ENCODE measurements around the gene VTI1A. TPM values are rescaled to one million over a fixed set of nuclear protein-coding genes. Genes with fewer than 3 reads are reported as not detected.

VTI1A gene
- total and polyA plus RNA-seq, 2 of the 13 experiments (the other 11 are each of a cell fraction or from before 2014, with no cell fraction given) = 11.7 to 32.7 TPM

DNA sequence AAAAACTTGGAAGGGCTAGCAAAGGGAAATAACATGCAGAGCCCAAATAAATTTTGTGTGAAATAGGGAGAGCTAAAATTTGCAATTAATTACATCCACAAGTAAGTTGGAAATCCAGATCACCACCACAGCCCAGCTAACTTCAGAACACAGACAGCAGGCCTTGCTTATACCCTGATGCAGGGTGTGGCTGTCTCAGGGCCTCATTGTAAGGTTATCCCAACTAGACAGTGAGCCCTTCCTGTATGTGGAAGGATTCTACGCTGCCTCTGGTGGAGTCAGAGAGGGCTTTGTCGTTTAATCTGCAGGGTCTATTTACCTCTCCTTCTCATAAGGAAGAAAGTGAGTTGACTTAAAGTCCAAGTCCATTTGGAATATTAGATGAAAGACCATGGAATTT, 322.1 kb downstream of the VTI1A start:
- TF ChIP-seq IKZF4 (CRISPR knock-in tag; IDR thresholded peaks at IDR 0.05; ENCODE audit: borderline replicate concordance, low read depth, not compliant biosample characterization) (no peak), ZNF557 (CRISPR knock-in tag; IDR thresholded peaks at IDR 0.05) (no peak), ZNF33A (CRISPR knock-in tag; IDR thresholded peaks at IDR 0.05; ENCODE audit: borderline replicate concordance) (no peak), SOX5 (CRISPR knock-in tag; IDR thresholded peaks at IDR 0.05; ENCODE audit: borderline replicate concordance) (no peak), ZFP37 (CRISPR knock-in tag; IDR thresholded peaks at IDR 0.05; ENCODE audit: borderline replicate concordance) (no peak), ZNF263 (CRISPR knock-in tag; IDR thresholded peaks at IDR 0.05) (no peak), ZNF235 (CRISPR knock-in tag; IDR thresholded peaks at IDR 0.05; ENCODE audit: borderline replicate concordance) (no peak), ZNF768 (CRISPR knock-in tag; IDR thresholded peaks at IDR 0.05) (no peak), RELA (CRISPR knock-in tag; IDR thresholded peaks at IDR 0.05) (no peak), SAP130 (CRISPR knock-in tag; IDR thresholded peaks at IDR 0.05; ENCODE audit: low read depth) (no peak), SOX13 (IDR thresholded peaks at IDR 0.05) (no peak), SOX13 (CRISPR knock-in tag; conservative IDR thresholded peaks at IDR 0.05 in 1 of 2, IDR thresholded peaks at IDR 0.05 in 1 of 2) (no peak)
- TF ChIP-seq, protein P1, sequence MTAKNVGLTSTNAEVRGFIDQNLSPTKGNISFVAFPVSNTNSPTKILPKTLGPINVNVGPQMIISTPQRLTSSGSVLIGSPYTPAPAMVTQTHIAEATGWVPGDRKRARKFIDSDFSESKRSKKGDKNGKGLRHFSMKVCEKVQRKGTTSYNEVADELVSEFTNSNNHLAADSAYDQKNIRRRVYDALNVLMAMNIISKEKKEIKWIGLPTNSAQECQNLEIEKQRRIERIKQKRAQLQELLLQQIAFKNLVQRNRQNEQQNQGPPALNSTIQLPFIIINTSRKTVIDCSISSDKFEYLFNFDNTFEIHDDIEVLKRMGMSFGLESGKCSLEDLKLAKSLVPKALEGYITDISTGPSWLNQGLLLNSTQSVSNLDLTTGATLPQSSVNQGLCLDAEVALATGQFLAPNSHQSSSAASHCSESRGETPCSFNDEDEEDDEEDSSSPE (CRISPR knock-in tag; IDR thresholded peaks at IDR 0.05) = no peak
- TF ChIP-seq, protein P2, sequence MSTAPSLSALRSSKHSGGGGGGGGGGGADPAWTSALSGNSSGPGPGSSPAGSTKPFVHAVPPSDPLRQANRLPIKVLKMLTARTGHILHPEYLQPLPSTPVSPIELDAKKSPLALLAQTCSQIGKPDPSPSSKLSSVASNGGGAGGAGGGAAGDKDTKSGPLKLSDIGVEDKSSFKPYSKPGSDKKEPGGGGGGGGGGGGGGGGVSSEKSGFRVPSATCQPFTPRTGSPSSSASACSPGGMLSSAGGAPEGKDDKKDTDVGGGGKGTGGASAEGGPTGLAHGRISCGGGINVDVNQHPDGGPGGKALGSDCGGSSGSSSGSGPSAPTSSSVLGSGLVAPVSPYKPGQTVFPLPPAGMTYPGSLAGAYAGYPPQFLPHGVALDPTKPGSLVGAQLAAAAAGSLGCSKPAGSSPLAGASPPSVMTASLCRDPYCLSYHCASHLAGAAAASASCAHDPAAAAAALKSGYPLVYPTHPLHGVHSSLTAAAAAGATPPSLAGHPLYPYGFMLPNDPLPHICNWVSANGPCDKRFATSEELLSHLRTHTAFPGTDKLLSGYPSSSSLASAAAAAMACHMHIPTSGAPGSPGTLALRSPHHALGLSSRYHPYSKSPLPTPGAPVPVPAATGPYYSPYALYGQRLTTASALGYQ (CRISPR knock-in tag; IDR thresholded peaks at IDR 0.05) = no peak
- TF ChIP-seq, protein P3, sequence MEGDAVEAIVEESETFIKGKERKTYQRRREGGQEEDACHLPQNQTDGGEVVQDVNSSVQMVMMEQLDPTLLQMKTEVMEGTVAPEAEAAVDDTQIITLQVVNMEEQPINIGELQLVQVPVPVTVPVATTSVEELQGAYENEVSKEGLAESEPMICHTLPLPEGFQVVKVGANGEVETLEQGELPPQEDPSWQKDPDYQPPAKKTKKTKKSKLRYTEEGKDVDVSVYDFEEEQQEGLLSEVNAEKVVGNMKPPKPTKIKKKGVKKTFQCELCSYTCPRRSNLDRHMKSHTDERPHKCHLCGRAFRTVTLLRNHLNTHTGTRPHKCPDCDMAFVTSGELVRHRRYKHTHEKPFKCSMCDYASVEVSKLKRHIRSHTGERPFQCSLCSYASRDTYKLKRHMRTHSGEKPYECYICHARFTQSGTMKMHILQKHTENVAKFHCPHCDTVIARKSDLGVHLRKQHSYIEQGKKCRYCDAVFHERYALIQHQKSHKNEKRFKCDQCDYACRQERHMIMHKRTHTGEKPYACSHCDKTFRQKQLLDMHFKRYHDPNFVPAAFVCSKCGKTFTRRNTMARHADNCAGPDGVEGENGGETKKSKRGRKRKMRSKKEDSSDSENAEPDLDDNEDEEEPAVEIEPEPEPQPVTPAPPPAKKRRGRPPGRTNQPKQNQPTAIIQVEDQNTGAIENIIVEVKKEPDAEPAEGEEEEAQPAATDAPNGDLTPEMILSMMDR (CRISPR knock-in tag; IDR thresholded peaks at IDR 0.05) = no peak
- TF ChIP-seq, protein P4, sequence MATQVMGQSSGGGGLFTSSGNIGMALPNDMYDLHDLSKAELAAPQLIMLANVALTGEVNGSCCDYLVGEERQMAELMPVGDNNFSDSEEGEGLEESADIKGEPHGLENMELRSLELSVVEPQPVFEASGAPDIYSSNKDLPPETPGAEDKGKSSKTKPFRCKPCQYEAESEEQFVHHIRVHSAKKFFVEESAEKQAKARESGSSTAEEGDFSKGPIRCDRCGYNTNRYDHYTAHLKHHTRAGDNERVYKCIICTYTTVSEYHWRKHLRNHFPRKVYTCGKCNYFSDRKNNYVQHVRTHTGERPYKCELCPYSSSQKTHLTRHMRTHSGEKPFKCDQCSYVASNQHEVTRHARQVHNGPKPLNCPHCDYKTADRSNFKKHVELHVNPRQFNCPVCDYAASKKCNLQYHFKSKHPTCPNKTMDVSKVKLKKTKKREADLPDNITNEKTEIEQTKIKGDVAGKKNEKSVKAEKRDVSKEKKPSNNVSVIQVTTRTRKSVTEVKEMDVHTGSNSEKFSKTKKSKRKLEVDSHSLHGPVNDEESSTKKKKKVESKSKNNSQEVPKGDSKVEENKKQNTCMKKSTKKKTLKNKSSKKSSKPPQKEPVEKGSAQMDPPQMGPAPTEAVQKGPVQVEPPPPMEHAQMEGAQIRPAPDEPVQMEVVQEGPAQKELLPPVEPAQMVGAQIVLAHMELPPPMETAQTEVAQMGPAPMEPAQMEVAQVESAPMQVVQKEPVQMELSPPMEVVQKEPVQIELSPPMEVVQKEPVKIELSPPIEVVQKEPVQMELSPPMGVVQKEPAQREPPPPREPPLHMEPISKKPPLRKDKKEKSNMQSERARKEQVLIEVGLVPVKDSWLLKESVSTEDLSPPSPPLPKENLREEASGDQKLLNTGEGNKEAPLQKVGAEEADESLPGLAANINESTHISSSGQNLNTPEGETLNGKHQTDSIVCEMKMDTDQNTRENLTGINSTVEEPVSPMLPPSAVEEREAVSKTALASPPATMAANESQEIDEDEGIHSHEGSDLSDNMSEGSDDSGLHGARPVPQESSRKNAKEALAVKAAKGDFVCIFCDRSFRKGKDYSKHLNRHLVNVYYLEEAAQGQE (IDR thresholded peaks at IDR 0.05; ENCODE audit: borderline replicate concordance in 1 of 2, low read depth in 1 of 2, low read length in 2 of 2) = no peak
- H3K9ac ChIP-seq (ENCODE audit: insufficient read depth, low read depth, low read length) = no peak overlapping the region
- FAIRE-seq (no peak), ATAC-seq (no peak), DNase-seq (ENCODE audit: low spot score) (no peak)
- WGBS (ENCODE audit: low lambda C conversion rate) = 80% methylated on average over 2 of the region's 2 CpGs
- no peak overlapping the region for H3K4me2 ChIP-seq (ENCODE audit: low read depth, low read length)
- H3K9me3 ChIP-seq (ENCODE audit: low read length) = no peaks in the 10 kb centered on the region
- H4K20me1 ChIP-seq (ENCODE audit: insufficient read depth, low read length) = no peaks in the 10 kb centered on the region
- peaks cover 15% of the 10 kb centered on the region for H3K4me1 ChIP-seq (ENCODE audit: insufficient read depth, low read length)
- no peak overlapping the region for H3K4me3 ChIP-seq (replicated peaks in 1 of 3; ENCODE audit: insufficient read depth in 1 of 3, low read depth in 2 of 3, low read length in 3 of 3)
- POLR2A ChIA-PET = no interaction called here
- BruUV-seq (replicated peaks) = no TSS peak
- no peak overlapping the region for H2AFZ ChIP-seq (ENCODE audit: low read length)
- H3K36me3 ChIP-seq (replicated peaks in 1 of 2; ENCODE audit: control insufficient read depth in 1 of 2, insufficient read depth in 2 of 2, low read length in 2 of 2) = no peaks in the 10 kb centered on the region
- CTCF ChIA-PET (ENCODE audit: low intra/inter-chr PET ratio, low total read pairs) = no interaction called here
- H3K79me2 ChIP-seq (ENCODE audit: insufficient read depth, low read length) = no peaks in the 10 kb centered on the region
- intact Hi-C loops (cut with micrococcal nuclease; ENCODE audit: unreplicated experiment) (no loop called here), in situ Hi-C loops (cut with HindIII; ENCODE audit: extremely low pct_ligation_motif_present, low pct_unique_long_range_greater_than_20kb) (no loop called here)
- no peak overlapping the region for H3K27ac ChIP-seq (ENCODE audit: extremely low read length, insufficient read depth, low read length)
- no peaks in the 10 kb centered on the region for H3K27me3 ChIP-seq (ENCODE audit: control insufficient read depth in 1 of 2, insufficient read depth in 2 of 2, low read length in 2 of 2)

Measured in HepG2 (cell line).